ENCODE results near the gene NDST3.

Gene NDST3

DNA sequence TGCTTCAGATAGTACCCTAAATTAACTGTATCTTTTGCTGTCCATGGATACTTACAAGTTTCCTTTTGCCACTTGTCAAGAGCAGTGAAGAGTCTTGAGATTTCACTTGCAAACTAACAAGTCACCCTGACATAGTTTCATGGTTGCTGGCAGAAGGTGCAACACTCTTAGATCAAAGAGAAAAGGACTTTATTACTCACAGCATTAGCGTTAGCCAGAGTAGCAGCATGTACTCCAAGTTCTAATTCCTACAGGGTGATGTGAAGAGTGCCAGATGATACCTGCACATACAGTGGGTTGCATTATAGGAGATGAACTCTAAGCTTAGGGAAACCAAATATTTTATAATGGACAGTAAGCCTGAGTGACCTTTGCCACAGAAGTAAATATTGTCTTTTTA is 47.9 kb downstream of the NDST3 start:
- no peak for DNase-seq

DNA sequence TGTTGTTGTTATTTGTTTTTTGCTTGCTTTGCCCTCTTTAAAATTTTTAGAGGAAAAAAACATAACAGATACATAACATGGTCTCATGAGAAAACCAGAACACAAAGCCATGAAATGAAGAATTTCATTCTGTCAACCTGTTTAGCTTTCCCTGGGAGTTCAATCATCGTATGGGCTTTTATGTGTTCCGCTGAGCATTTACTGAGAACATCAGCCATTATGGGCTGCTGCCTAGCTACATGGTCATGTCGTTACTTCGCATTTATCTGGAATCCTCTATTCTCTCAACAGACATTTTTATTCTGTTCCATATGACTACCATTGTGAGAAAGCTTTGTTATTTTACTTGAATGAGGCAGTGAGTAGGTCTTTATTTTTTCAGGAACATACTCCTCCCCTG is 51.4 kb downstream of the NDST3 start:
- no peak for DNase-seq

DNA sequence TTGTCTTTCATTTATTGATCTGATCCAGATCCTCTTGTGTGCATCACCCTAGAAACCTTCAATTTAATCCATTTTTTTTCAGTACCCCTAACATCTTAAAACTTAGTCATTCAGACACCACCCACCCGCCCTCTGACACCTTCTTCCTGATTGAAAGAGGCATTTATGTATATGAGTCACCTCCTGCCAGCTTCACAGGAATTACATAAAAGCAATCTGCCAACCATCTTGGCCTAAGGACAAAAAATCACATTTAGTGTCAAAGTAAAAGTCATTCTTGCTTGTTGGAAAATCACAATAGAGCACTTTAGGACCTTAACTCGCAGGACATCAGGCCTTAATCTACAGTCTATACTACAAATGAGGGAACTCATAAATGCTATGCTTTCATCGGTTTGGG is 52.1 kb downstream of the NDST3 start:
- DNase-seq: no peak

DNA sequence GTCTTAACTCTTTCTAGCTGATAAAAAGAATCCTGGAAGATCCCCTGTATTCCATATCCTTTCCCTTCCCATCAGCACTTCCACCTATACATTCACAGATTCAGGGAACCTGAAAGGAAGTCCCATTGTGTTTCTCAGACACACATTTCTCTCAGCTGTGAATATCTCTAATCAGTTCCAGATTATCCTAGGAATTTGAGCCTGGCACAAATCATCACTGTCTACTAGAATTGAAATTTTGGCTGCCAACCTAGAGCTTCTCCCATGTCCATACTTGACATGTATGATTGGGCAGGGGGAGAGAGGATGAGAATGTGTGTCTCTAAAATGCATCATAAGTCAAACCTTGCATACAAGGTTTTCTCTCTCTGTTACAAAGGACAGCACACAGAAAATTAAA is 53.1 kb downstream of the NDST3 start:
- no peak for DNase-seq

DNA sequence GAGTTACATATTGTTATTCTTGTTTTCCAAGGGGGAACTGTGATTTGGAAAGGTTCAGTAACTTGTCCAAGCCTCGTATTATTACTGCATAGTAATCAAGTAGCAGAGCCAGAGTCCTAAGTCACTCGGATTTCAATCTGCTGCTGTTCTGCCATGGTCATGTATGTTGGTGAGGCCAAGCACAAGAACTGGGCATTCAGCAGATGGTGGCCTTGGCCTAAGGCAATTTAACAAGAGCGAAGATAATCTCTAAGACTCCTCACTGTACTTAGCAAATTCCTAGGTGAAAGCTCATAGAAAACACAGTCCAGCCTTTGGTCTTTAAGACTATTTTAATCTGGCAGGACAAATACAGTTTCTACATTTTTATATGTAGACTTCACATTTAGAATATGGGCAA is 64.8 kb downstream of the NDST3 start:
- DNase-seq: no peak

DNA sequence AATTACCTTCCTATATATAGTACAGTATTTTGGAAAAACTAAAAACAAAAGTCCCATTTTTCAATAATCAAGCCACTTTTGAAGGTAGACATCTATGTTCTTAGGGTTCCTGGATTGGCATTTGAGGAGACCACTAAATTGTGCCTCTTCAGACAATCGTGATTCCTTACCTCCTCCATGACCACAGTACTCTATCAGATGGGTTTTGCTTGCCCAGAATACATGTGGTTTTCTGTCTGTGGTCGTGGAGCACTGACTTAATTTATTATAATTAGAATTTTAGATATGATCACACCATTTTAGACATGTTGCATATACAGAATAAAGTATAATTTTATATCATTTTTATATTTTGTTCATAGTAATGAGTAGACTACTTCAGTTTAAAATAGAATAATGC is 67.9 kb downstream of the NDST3 start:
- no peak for DNase-seq

DNA sequence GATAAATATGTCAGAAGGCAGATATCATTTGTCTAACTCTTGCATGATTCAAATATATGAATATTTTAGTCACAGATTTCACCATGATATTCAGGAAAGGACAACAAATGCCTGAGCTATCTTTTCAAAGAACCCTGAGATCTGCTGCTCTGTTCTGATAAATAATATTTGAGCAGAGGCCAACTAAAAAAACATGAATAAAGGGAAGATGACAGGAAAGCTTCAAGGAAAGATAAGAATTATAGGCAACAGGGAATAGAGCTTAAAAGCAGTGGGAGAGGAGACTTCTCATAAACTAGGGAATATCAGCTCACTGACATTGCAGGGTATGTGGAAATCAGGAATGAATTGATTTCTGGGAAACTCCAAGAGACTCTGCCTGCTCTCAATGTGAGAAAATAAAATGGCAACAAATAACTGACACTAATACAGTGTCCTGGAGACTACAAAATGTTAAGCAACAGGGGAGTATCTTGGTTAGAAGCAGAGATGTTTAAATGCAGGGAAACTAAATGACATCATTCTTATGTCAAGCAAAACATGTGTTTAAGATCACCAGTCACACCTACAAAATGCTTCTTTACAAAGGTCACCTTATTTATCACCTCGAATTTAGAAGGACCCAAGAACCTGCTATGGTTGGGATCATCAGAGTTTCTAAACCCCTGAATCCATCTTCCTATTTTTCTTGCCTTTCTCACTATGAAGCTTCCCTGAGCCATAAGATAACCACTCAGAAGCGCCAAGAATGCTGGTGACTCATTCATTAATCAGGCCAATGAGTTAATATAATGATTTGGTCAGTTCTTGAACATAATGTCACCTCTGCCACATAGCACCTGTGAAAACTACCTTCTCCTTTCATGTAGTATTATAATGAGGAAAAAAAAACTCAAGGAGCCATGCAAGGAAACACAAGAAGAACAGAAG is 78.1 kb downstream of the NDST3 start:
- no peak for DNase-seq

DNA sequence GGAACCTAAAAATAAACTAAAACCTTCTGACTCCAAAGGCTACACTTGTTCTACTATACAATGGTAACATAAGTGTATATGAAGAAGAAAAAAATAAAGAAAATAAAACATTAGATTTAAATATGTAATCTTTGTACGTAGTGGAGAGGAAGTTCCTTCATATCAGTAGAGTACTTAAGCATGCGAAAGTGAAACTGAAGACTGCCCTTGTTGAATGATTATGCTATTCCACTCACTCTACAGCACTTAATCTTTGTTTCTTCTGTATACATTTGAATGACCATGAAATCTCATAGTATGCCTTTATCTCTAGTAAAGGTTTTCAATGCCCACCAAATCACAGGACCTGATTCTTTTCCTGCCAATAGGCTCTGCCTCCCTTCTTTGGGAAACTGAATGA is 78.9 kb downstream of the NDST3 start:
- DNase-seq: no peak

DNA sequence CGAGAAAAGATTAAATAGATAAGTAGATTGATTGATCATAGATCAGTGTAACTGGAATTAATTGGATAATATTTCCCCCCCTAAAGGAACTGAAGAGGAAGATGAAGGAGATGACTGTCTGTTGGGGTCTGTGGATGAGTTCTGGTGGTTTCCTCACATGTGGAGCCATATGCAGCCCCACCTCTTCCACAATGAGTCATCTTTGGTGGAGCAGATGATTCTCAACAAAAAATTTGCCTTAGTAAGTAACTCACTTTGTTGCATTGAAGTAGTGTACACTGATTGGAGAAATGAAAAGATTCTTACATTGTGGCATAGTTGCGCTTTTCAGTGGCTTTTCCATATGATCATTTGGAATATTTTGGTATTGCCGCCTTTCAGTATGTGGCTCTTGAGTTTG is 80.4 kb downstream of the NDST3 start:
- no peak for DNase-seq

DNA sequence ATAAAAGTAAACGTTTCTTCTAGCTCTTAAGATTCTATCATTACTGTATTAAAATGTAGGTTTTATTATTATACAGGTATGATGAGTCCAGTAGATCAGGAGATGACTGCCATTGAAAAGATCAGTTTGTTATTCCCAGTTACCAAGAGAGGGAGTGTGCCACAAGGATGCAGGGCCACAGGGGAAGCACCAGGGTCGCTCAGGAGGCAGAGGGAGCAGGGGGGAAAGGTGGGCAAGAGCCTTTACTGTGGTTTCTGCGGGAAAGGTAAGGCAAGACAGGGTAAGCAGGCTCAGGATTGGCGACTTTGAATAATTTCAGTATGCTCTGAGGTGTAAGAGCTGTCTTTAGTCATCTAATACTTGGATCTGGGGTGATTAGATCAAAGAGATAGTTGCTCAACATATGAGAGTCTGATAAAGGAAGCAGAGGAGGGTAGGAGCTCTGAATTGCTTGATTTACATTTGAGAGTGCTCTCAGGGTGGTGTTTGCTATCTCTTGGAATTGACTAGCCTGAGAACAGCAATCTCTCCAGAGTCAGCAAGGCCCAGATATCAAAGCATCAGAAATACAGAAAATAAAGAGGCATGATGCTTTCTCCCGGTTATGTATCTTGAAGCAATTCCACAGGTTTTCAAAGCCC is 86.0 kb downstream of the NDST3 start:
- no peak for DNase-seq

DNA sequence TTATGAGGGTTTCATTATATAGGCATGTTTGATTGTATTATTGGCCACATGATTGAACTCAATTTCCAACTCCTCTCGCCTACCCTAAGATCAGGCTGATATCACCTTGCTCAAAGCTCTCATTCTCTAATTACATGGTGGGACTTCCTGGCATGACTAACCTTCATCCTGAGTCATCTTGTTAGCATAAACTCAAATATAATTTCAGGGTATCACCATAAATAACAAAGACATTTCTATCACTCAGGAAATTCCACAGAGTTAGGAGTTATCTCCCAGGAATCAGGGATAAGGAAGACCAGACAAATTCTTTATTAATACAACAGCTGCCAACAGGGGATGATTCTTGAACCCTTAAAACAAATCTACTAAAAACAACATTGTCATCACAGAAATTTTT is 90.7 kb downstream of the NDST3 start:
- no peak for DNase-seq

DNA sequence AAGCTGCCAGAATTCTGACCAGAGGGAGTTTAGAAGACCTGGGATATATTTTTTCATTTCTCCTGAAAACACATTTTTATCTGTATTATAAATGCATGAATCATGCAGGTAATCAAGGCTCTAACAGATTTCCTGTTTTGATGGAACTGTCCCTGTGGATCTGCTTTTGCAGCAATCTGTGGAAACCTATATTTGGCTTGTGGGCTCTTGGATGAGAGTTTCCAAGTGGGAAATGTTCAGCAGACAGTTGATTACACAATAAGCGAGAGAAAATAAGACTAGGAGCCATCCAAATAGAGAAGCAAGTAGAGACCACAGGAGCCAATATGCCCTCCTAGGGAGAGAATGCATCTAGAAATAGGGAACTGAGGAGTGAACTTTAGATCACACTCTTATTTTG is 105.0 kb downstream of the NDST3 start:
- DNase-seq: no peak

DNA sequence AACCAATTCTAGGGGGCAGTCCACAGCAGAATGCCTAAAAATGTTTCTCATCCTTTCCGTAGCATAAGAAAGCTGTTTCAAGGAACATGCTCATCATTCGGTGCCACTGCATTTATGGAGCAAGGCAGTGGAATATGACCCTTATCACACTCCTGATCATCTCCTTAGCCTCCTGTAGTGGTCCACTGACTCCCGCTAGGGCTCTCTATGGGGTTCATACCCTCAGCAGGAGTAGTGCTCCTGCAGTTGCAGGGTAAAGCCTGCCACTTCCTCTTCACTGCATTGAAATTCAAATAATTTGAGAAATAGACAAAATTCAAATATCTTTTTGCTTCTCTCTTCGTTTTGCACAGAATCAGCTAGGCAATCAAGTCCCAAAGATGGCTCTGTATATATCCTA is 107.0 kb downstream of the NDST3 start:
- no peak for DNase-seq

DNA sequence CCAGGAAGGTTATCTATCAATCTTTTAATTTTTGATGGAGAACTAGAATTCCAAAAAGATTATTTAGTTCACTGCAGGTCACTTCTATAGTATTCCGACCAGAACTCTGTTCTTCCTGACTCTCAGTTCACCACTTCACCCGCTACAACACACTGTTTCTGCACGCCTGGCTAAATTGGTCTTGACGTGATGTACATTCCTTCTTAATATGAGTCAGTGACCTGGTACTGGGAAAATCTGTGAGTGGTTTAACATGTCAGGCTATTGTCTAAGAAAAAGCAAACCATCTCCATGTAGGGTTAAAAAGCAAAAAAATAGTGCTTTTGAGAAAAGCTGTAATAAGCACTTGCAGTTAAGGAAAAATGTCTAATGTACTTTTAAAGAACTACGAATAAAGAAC is 120.4 kb downstream of the NDST3 start:
- DNase-seq: no peak

DNA sequence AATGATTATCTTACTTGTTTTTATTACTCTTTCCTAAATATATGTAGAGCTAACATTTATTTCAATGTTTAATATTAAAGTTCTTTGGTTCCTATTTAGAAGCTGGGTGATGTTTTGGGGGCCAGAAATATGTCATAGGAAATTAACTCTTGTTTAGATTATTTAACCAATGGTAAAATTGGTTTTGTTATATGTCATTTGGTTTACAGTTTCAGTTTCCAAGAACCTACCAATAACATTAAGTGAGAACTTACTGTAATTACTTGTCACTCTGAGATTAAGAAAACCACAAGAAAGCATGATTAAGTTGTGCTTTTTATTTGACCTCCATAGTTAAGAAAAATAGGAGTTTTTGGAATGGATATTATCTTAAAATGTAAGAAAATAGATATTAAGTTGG is 121.2 kb downstream of the NDST3 start:
- DNase-seq: no peak

DNA sequence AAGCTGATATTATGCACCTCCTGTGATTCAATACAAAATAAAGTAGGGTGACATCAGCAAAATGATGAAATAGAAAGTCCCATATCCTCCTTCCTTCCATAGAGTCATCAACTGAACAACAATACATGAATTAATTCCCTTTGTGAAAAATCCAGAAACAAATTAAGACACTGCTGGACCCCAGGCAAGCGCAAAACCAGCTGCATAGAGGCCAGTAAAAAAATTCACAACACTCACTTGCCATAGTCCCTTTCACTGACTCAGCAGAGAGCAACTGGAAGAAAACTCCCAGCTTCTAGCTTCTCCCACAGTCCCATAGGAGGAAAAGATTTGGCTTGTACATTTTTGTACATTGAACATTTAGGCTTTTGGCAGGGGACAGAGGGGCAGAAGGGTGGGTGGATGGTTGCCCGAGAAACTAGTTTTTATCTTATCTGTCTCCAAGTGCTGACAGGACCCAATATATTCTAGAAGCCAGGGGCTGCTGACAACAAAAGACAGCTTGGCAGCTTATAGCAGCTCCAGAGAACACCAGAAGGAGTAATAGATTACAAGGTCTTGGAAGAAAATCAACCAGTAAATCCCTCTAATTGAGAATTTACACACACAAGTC is 124.6 kb downstream of the NDST3 start:
- no peak for DNase-seq

DNA sequence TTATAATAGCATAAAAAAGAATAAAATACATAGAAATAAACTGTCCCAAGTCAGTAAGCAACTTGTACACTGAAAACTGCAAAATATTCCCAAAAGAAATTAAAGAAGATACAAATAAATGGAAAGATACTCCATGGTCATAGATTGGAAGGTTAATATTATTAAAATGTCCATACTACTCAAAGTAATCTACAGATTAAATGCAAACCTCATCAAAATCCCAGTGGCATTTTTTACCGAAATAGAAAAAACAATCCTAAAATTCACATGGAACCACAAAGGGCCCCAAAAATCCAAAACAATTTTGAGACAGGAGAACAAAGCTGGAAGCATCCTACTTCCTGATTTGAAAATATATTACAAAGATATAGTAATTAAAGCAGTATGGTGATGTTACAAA is 133.0 kb downstream of the NDST3 start:
- no peak for DNase-seq

DNA sequence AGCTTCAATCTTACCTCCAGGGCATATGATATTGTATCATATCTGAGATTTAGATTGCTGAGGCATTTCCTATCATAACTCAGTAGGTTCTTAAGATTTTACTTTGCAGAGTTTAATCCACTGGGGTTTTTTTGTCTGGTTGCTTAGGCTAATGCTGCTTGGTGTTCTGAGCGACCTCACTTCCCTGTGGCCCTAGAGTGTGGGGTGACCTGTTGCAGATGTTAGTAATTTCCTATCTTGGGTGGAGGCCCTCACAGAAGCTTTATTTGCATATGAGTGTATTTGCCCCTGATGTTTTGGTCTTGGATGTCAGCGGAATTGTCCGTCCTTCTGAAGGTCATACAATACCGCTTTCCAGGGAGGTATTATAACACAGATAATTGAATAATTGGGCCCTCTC is 137.1 kb downstream of the NDST3 start:
- DNase-seq: no peak

DNA sequence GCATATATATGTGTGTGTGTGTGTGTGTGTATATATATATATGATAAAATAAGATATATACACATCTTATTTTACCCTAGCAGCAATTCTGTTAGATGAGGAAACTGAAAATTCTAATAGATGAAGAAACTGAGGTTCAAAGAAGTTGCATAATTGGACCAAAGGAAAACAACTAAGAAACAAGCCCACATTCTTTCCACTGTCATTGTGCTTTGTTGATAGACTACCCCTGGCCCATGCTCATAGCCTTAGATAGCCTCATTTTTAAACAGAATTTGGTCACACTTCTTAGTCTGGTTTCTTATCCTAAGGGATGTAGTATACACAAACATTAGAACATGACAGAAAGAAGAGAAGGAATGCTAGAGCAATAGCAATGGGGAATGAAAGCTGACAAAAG is 138.8 kb downstream of the NDST3 start:
- no peak for DNase-seq

DNA sequence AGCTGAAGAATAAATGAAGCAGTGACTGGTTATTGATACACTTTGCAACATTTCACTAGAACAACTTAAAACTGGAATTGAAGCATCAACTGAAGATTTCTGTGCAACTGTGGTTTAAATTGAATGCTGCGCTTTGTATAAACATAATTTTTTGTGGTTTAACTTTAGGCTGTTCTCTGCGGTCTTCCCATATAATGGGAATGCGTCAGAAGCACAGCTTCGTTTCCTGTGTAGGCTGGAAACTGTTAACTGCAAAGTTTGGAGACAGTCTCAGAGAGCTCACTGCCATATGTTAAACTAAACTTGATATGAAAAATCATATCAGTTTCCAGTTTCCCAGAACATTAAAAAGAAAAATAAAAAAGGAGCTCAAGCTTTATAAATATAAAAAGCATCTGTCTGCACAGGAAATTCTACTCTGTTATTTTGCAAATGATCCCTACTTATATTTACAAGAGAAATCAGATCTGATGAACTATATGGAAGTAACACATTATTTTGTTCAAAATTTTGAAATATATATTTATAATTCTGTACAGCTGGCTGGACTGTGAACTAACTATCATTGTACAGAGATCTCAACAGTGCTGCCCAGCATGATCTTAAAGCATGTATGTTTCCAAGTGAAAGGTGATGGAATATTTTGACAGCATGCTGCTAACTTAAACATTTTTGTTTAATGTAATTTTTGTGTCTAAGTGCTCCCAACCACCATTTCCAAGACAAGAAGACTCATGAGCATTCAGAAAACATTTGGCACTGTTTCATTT is 139.9 kb downstream of the NDST3 start:
- DNase-seq: no peak

DNA sequence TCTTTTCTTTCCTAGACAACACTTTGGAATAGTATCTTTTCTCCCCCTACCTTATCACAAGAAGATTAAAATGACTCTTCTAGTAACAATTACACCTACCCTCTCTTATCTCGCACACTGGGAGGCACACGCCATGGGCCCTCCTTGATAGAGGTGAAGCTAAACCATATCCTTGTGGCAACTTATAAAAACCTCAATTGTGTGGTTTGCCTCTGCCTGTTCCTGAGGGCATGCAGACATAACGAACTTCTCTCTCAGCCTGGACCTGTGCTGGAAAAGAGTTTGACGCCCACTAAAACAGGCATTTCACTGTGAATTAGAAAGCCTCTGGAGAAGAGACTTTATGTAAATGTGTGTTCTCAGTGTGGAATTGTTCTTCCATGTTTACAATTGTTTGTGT is 141.2 kb downstream of the NDST3 start:
- no peak for DNase-seq

DNA sequence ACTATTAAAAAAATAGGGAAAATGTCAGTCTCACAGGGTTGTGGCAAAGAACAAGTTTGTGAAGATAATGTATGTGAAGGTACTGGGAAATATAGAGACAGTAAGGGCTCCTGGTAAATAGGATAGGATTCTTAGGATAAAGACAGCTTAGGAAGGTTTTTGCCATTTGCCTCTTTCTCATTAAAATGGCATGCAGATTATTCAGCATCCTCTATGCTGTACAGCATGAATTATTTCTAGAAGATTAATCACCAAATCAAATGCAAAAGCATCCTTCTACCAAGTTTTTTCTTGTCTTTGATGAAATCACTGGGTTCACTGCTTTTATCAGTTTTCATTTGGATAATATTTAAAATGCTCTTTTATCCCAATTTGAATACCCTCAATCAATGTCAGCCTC is 142.8 kb downstream of the NDST3 start:
- DNase-seq: no peak

DNA sequence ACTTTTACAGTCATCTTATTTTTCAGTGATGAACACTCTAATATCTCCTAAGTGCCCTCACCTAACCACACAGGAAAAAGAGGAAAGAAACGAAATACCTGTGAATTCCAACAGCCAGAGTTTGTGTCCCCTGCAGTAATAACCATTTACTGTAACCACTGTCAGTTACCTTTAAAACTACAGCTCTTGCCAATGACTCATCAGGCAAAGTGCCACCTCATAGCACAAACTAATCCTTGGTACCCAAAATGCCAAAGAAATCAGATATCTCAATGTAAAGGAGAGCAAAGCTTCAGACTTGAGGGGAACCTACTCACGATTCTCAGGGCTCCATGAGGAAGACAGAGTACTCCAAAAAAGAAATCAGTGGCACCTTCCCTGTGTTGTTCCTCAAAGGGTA is 146.5 kb downstream of the NDST3 start:
- DNase-seq: no peak

DNA sequence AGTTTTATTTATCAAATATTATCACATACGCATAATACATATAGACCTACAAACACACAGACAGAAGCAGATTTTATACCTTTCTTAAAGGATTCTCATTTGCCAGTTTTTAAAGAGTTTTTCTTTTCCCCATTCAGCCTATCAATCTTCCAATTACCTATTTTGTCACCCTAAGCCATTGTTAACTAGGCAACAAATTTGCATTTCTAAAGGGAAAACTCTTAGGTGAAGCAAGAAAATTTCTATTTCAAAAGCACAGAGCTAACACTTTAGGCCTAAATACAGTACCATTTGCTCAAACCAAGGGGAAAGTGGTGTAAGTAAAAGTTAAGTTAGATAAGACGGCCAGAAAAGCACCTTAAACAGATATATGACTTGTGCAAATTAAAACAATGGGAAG is 156.6 kb downstream of the NDST3 start:
- DNase-seq: no peak
